ENCODE results near the gene SLC35F4. TPM values are rescaled to one million over a fixed set of nuclear protein-coding genes. Genes with fewer than 3 reads are reported as not detected.

SLC35F4 gene
- total and polyA plus RNA-seq, 5 donors from 2014 or later, result not detected

DNA sequence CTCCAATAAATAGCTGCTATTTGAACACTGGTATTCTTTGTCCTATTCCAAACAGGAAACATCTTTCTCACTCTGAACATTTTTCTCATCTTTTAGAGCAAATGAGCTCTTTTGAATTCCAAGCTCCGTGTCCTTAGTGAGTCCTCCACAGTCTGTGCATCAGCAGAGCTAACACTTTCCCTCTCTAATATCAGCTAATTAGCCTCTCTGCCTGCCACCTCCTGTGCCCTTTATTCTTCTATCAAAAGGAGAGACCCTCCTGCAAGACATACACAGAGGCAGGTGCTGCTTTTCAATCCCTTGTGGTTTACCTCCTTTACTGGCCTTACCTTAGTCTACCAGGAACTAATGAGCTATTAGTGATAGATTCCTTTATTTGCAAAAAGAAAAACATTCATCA is 178.5 kb downstream of the SLC35F4 start:
- H3K9me3 ChIP-seq (ENCODE audit: control insufficient read depth in 2 of 2, low read length in 2 of 2), result no peaks in the 10 kb centered on the region
- H3K36me3 ChIP-seq (ENCODE audit: control insufficient read depth, insufficient read depth, low read length), result no peaks in the 10 kb centered on the region
- no peak overlapping the region for H3K4me3 ChIP-seq (ENCODE audit: low read depth, low read length)
- no peaks in the 10 kb centered on the region for H3K4me1 ChIP-seq (ENCODE audit: control insufficient read depth, insufficient read depth, low read length, poor library complexity, severe bottlenecking)
- Mint-ChIP-seq H3K27me3 (no peaks in the 10 kb centered on the region), H3K36me3 (no peaks in the 10 kb centered on the region), H3K27ac (no peak overlapping the region), H3K4me3 (no peak overlapping the region), H3K4me1 (peaks cover 0 to 4% (median 0%) of the 10 kb centered on the region in 4 donors), H3K9me3 (peaks cover 0 to 11% (median 0%) of the 10 kb centered on the region in 7 donors)
- no peaks in the 10 kb centered on the region for H3K27me3 ChIP-seq (ENCODE audit: control insufficient read depth, insufficient read depth, low read length)
- no peak overlapping the region for H3K27ac ChIP-seq (ENCODE audit: insufficient read depth, low read length, poor library complexity, severe bottlenecking)
- no peak for ATAC-seq (ENCODE audit: low read depth in 2 of 2)
- no peak for DNase-seq

DNA sequence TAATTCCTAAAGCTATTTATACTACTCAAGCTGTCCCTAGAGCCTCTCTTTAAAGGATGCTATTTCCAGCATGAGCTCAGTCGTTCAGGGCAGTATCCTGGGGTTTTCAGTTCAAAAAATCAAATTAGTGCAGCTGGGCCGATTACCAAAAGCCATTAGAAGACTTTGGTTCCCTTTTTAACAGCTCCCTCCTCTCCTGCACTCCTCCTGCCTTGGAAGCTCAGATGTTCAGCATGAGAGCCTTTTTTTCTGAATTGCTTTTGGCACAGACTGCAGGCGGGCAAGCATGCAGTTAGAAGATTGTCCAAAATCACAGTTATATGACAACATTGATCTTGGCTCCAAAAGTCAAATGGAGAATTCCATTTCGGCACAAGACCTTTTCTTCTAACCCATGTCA is 179.6 kb downstream of the SLC35F4 start:
- peaks cover 0 to 4% (median 0%) of the 10 kb centered on the region in 4 donors for H3K4me1 Mint-ChIP-seq
- Histone ChIP-seq H3K9me3 (ENCODE audit: control insufficient read depth in 2 of 2, low read length in 2 of 2) (no peaks in the 10 kb centered on the region), H3K4me3 (ENCODE audit: low read depth, low read length) (no peak overlapping the region), H3K27me3 (ENCODE audit: control insufficient read depth, insufficient read depth, low read length) (no peaks in the 10 kb centered on the region), H3K4me1 (ENCODE audit: control insufficient read depth, insufficient read depth, low read length, poor library complexity, severe bottlenecking) (no peaks in the 10 kb centered on the region), H3K36me3 (ENCODE audit: control insufficient read depth, insufficient read depth, low read length) (no peaks in the 10 kb centered on the region), H3K27ac (ENCODE audit: insufficient read depth, low read length, poor library complexity, severe bottlenecking) (no peak overlapping the region)
- H3K27me3 Mint-ChIP-seq, result no peaks in the 10 kb centered on the region
- H3K9me3 Mint-ChIP-seq, result peaks cover 0 to 11% (median 2%) of the 10 kb centered on the region in 7 donors
- no peak overlapping the region for H3K4me3 Mint-ChIP-seq
- no peaks in the 10 kb centered on the region for H3K36me3 Mint-ChIP-seq
- ATAC-seq (ENCODE audit: low read depth in 2 of 2), result no peak
- no peak for DNase-seq
- H3K27ac Mint-ChIP-seq, result no peak overlapping the region

DNA sequence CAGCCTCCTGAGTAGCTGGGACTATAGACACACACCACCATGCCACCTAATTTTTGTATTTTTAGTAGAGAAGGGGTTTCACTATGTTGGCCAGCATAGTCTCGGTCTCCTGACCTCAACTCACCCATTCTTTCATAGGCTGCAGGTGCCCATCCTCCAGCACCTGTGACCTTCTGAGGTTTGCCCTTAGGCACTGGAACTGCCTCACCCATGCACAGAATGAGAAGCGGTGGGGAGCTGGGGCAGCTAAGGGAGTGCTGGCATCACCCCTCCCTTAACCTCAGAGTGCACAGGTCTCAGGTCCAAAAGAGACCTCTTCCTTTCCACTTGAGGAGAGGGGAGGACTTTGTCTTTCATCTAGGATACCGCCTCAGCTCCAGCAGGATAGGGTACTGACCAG is 194.9 kb downstream of the SLC35F4 start:
- Mint-ChIP-seq H3K36me3 (no peaks in the 10 kb centered on the region), H3K27ac (no peak overlapping the region), H3K4me3 (no peak overlapping the region), H3K9me3 (peaks cover 0 to 9% (median 1%) of the 10 kb centered on the region in 7 donors), H3K27me3 (no peaks in the 10 kb centered on the region), H3K4me1 (no peaks in the 10 kb centered on the region)
- no peak for ATAC-seq (ENCODE audit: low read depth in 2 of 2)
- no peaks in the 10 kb centered on the region for H3K9me3 ChIP-seq (ENCODE audit: control insufficient read depth in 2 of 2, low read length in 2 of 2)
- no peak overlapping the region for H3K4me3 ChIP-seq (ENCODE audit: low read depth, low read length)
- no peaks in the 10 kb centered on the region for H3K4me1 ChIP-seq (ENCODE audit: control insufficient read depth, insufficient read depth, low read length, poor library complexity, severe bottlenecking)
- no peak overlapping the region for H3K27ac ChIP-seq (ENCODE audit: insufficient read depth, low read length, poor library complexity, severe bottlenecking)
- H3K36me3 ChIP-seq (ENCODE audit: control insufficient read depth, insufficient read depth, low read length), result no peaks in the 10 kb centered on the region
- no peaks in the 10 kb centered on the region for H3K27me3 ChIP-seq (ENCODE audit: control insufficient read depth, insufficient read depth, low read length)
- DNase-seq, result no peak

DNA sequence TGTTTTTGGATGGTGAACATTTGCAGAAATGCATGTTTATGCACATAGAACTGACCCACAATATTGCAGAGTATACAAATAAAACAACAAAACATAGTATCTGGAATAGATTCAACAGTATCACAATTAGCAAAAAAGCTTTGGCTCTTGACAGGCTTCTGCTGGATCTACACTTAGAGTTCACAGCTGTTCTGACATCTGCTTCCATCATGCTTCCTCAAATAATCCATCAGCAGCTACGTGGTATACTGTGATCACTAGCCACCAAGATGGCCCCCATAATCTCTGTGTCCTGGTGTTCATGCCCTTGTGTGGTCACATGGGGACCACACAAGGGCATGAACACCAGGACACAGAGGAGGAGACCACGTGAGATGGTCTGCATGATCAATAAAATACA is 205.7 kb downstream of the SLC35F4 start:
- peaks cover 0 to 2% of the 10 kb centered on the region in 2 experiments for H3K9me3 ChIP-seq (ENCODE audit: control insufficient read depth in 2 of 2, low read length in 2 of 2)
- no peaks in the 10 kb centered on the region for H3K36me3 Mint-ChIP-seq
- H3K27ac ChIP-seq (ENCODE audit: insufficient read depth, low read length, poor library complexity, severe bottlenecking), result no peak overlapping the region

DNA sequence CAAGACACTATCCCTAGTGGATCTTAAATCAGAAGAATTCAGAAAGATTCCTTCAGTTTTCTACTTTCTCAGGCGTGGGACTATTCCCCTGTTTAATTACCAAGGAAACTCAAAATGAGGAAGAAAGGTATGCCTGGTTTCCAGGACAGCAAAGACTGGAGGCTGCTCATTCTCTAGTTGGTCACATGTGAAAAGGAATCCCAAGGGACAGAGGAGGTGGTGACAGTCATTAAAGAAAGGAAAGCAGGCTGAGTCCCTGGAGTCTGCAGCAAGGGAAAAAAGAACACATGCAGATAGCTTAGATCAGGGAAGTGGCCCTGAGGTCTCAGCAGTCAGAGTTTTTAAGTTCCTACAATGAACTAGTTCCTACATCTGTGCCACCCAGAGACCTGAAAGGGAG is 206.8 kb downstream of the SLC35F4 start:
- H3K27ac Mint-ChIP-seq, result no peak overlapping the region
- Histone ChIP-seq H3K27ac (ENCODE audit: insufficient read depth, low read length, poor library complexity, severe bottlenecking) (no peak overlapping the region), H3K27me3 (ENCODE audit: control insufficient read depth, insufficient read depth, low read length) (no peaks in the 10 kb centered on the region), H3K36me3 (ENCODE audit: control insufficient read depth, insufficient read depth, low read length) (no peaks in the 10 kb centered on the region), H3K4me3 (ENCODE audit: low read depth, low read length) (no peak overlapping the region), H3K4me1 (ENCODE audit: control insufficient read depth, insufficient read depth, low read length, poor library complexity, severe bottlenecking) (no peaks in the 10 kb centered on the region), H3K9me3 (ENCODE audit: control insufficient read depth in 2 of 2, low read length in 2 of 2) (peaks cover 0 to 1% of the 10 kb centered on the region in 2 experiments)
- no peak overlapping the region for H3K4me3 Mint-ChIP-seq
- H3K4me1 Mint-ChIP-seq, result no peaks in the 10 kb centered on the region
- H3K27me3 Mint-ChIP-seq, result no peaks in the 10 kb centered on the region
- peaks cover 0 to 16% (median 0%) of the 10 kb centered on the region in 7 donors for H3K9me3 Mint-ChIP-seq
- no peak for ATAC-seq (ENCODE audit: low read depth in 2 of 2)
- no peaks in the 10 kb centered on the region for H3K36me3 Mint-ChIP-seq
- DNase-seq, result no peak

More for the DNA sequence above, 205.7 kb downstream of the SLC35F4 start:
- no peaks in the 10 kb centered on the region for H3K4me1 ChIP-seq (ENCODE audit: control insufficient read depth, insufficient read depth, low read length, poor library complexity, severe bottlenecking)
- no peak overlapping the region for H3K27ac Mint-ChIP-seq
- H3K4me1 Mint-ChIP-seq, result no peaks in the 10 kb centered on the region
- H3K27me3 Mint-ChIP-seq, result no peaks in the 10 kb centered on the region
- DNase-seq (no peak), ATAC-seq (ENCODE audit: low read depth in 2 of 2) (no peak)
- H3K4me3 Mint-ChIP-seq, result no peak overlapping the region
- no peak overlapping the region for H3K4me3 ChIP-seq (ENCODE audit: low read depth, low read length)
- H3K27me3 ChIP-seq (ENCODE audit: control insufficient read depth, insufficient read depth, low read length), result no peaks in the 10 kb centered on the region
- no peaks in the 10 kb centered on the region for H3K36me3 ChIP-seq (ENCODE audit: control insufficient read depth, insufficient read depth, low read length)
- peaks cover 0 to 16% (median 0%) of the 10 kb centered on the region in 7 donors for H3K9me3 Mint-ChIP-seq

DNA sequence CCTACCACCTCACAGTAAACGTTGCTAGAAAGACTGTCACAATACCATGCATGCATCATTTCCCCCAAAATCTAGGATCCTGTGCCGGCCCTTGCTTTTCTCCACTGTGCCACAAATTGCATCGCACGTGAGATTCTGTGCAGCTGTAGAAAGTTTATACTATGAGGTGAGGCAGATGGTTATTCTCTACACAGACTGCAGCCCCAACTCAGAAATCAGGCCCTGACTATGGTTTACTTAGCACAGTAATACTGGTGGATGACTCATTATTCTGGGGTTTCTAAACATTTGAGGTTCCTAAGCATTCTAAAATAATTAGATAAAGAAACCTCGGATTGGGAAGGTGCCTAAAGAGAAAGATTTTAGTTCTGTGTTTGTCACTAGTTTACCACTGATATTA is 208.4 kb downstream of the SLC35F4 start:
- Histone ChIP-seq H3K4me3 (ENCODE audit: low read depth, low read length) (no peak overlapping the region), H3K27ac (ENCODE audit: insufficient read depth, low read length, poor library complexity, severe bottlenecking) (no peak overlapping the region), H3K36me3 (ENCODE audit: control insufficient read depth, insufficient read depth, low read length) (no peaks in the 10 kb centered on the region), H3K9me3 (ENCODE audit: control insufficient read depth in 2 of 2, low read length in 2 of 2) (no peaks in the 10 kb centered on the region), H3K27me3 (ENCODE audit: control insufficient read depth, insufficient read depth, low read length) (no peaks in the 10 kb centered on the region), H3K4me1 (ENCODE audit: control insufficient read depth, insufficient read depth, low read length, poor library complexity, severe bottlenecking) (no peaks in the 10 kb centered on the region)
- Mint-ChIP-seq H3K4me1 (no peaks in the 10 kb centered on the region), H3K27ac (no peak overlapping the region), H3K4me3 (no peak overlapping the region), H3K27me3 (no peaks in the 10 kb centered on the region), H3K9me3 (peaks cover 0 to 9% (median 0%) of the 10 kb centered on the region in 7 donors), H3K36me3 (no peaks in the 10 kb centered on the region)
- DNase-seq (no peak), ATAC-seq (ENCODE audit: low read depth in 2 of 2) (no peak)

DNA sequence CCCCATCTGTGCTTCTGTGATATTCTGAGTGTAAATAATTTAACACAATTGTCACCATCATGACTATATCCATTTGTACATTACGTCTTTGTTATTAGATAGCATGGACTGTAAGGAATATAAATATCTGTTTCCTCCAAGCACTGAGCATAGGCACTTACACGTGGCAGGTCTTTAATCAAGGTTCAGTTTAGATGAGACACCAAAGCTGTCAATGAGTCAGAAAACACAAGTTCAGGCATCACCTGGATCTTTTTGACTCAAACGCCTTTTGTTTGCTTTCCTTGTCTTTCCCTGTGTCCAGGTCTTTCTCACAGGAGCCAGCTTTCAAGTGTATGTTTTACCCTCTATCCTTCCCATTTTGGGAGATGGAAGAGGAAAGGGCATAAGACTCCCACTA is 209.0 kb downstream of the SLC35F4 start:
- no peaks in the 10 kb centered on the region for H3K27me3 ChIP-seq (ENCODE audit: control insufficient read depth, insufficient read depth, low read length)
- H3K27ac ChIP-seq (ENCODE audit: insufficient read depth, low read length, poor library complexity, severe bottlenecking), result no peak overlapping the region
- DNase-seq (no peak), ATAC-seq (ENCODE audit: low read depth in 2 of 2) (no peak)
- no peaks in the 10 kb centered on the region for H3K4me1 ChIP-seq (ENCODE audit: control insufficient read depth, insufficient read depth, low read length, poor library complexity, severe bottlenecking)
- no peak overlapping the region for H3K4me3 ChIP-seq (ENCODE audit: low read depth, low read length)
- H3K9me3 Mint-ChIP-seq, result peaks cover 0 to 9% (median 0%) of the 10 kb centered on the region in 7 donors
- no peaks in the 10 kb centered on the region for H3K36me3 ChIP-seq (ENCODE audit: control insufficient read depth, insufficient read depth, low read length)
- no peaks in the 10 kb centered on the region for H3K4me1 Mint-ChIP-seq
- H3K36me3 Mint-ChIP-seq, result no peaks in the 10 kb centered on the region
- H3K27me3 Mint-ChIP-seq, result no peaks in the 10 kb centered on the region
- H3K27ac Mint-ChIP-seq, result no peak overlapping the region
- no peaks in the 10 kb centered on the region for H3K9me3 ChIP-seq (ENCODE audit: control insufficient read depth in 2 of 2, low read length in 2 of 2)
- no peak overlapping the region for H3K4me3 Mint-ChIP-seq

DNA sequence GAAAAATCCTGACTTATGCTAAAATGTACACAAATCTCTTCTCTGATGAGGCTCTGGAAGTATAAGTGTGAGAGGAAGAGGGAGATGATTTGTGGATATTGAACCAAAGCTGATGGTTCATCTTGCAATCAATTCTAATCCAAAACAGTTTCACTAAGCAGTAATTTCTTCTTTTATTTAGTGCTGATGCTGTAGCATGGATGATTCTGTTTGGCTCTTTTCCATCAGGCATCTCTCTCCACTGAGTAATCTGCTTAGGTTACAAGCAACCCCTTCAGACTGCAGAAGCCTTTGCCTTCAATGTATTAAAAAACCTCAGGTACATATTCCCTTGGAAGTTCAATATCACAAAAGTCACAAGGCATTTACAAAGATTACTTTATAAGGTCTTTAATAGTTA is 213.1 kb downstream of the SLC35F4 start:
- no peaks in the 10 kb centered on the region for H3K27me3 ChIP-seq (ENCODE audit: control insufficient read depth, insufficient read depth, low read length)
- H3K27ac Mint-ChIP-seq, result no peak overlapping the region
- H3K4me3 ChIP-seq (ENCODE audit: low read depth, low read length), result no peak overlapping the region
- H3K27me3 Mint-ChIP-seq, result no peaks in the 10 kb centered on the region
- no peaks in the 10 kb centered on the region for H3K4me1 ChIP-seq (ENCODE audit: control insufficient read depth, insufficient read depth, low read length, poor library complexity, severe bottlenecking)
- no peaks in the 10 kb centered on the region for H3K36me3 Mint-ChIP-seq
- ATAC-seq (ENCODE audit: low read depth in 2 of 2), result no peak
- H3K4me3 Mint-ChIP-seq, result no peak overlapping the region
- DNase-seq, result no peak
- no peak overlapping the region for H3K27ac ChIP-seq (ENCODE audit: insufficient read depth, low read length, poor library complexity, severe bottlenecking)
- H3K9me3 Mint-ChIP-seq, result peaks cover 0 to 2% (median 0%) of the 10 kb centered on the region in 7 donors
- H3K4me1 Mint-ChIP-seq, result no peaks in the 10 kb centered on the region
- no peaks in the 10 kb centered on the region for H3K36me3 ChIP-seq (ENCODE audit: control insufficient read depth, insufficient read depth, low read length)
- no peaks in the 10 kb centered on the region for H3K9me3 ChIP-seq (ENCODE audit: control insufficient read depth in 2 of 2, low read length in 2 of 2)

All from CD4-positive, CD25-positive, alpha-beta regulatory T cell (primary cell).